Measurements from ENCODE around the gene ATAT1. TPM values are rescaled to one million over a fixed set of nuclear protein-coding genes. Genes with fewer than 3 reads are reported as not detected.

The ATAT1 gene
- polyA plus RNA-seq, 3 donors from 2014 or later, result 0.43 to 3.1 TPM; not detected in 1

GRCh38 chr6:30601815-30602641 lies 24.6 kb upstream of the ATAT1 start:
- H3K4me1 Mint-ChIP-seq, result peaks cover 29 to 50% of the 10 kb centered on the region in 2 donors
- peaks cover 2 to 4% (median 2%) of the 10 kb centered on the region in 3 donors for H3K27me3 Mint-ChIP-seq (ENCODE audit: low read depth in 3 of 3)
- H3K36me3 Mint-ChIP-seq, result peaks cover 25 to 54% (median 31%) of the 10 kb centered on the region in 3 donors
- no peak for DNase-seq
- H3K27ac Mint-ChIP-seq, result peak overlapping the region; percentile 60 to 95 (median 88)
- no peaks in the 10 kb centered on the region for H3K9me3 Mint-ChIP-seq
- peak overlapping the region in 3 of 5 donors; percentile 27 to 72 (median 39) for H3K4me3 Mint-ChIP-seq

DNA sequence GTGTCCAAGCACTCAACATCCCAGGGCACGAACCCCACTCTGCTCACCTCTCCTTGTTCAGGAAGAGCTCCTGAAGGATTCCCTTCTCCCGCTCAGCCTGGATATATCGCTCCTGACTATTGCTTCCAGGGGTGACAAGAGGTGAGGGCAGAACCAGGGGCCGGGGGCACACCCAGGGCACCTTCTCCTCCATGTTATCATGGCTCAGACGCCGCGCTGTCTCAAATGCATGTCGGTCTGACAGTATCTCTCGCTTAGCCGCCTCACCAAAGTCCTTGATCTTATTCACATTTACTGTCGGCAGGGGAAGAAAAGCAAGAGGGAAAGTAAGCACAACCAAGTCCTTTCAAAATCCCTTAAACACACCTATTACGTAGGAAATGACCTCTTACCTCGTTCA lies 22.7 kb upstream of the ATAT1 start:
- Mint-ChIP-seq H3K4me3 (no peak overlapping the region), H3K27me3 (ENCODE audit: low read depth in 3 of 3) (peaks cover 2 to 4% (median 2%) of the 10 kb centered on the region in 3 donors), H3K9me3 (no peaks in the 10 kb centered on the region), H3K27ac (peak overlapping the region in 4 of 6 donors; percentile 49 to 92 (median 60)), H3K4me1 (peaks cover 31 to 56% of the 10 kb centered on the region in 2 donors), H3K36me3 (peaks cover 30 to 62% (median 41%) of the 10 kb centered on the region in 3 donors)
- DNase-seq, result no peak

- H3K4me1 Mint-ChIP-seq, result peaks cover 55 to 77% of the 10 kb centered on the region in 2 donors
- H3K27ac Mint-ChIP-seq, result peak overlapping the region in 5 of 6 donors; percentile 19 to 100 (median 81)
- H3K4me3 Mint-ChIP-seq, result no peak overlapping the region
- H3K27me3 Mint-ChIP-seq (ENCODE audit: low read depth in 3 of 3), result peaks cover 3 to 10% (median 8%) of the 10 kb centered on the region in 3 donors
- no peaks in the 10 kb centered on the region for H3K9me3 Mint-ChIP-seq
- H3K36me3 Mint-ChIP-seq, result peaks cover 14 to 36% (median 33%) of the 10 kb centered on the region in 3 donors
- no peak for DNase-seq
Measured at GRCh38 chr6:30610065-30610464, 16.6 kb upstream of the ATAT1 start.

DNA sequence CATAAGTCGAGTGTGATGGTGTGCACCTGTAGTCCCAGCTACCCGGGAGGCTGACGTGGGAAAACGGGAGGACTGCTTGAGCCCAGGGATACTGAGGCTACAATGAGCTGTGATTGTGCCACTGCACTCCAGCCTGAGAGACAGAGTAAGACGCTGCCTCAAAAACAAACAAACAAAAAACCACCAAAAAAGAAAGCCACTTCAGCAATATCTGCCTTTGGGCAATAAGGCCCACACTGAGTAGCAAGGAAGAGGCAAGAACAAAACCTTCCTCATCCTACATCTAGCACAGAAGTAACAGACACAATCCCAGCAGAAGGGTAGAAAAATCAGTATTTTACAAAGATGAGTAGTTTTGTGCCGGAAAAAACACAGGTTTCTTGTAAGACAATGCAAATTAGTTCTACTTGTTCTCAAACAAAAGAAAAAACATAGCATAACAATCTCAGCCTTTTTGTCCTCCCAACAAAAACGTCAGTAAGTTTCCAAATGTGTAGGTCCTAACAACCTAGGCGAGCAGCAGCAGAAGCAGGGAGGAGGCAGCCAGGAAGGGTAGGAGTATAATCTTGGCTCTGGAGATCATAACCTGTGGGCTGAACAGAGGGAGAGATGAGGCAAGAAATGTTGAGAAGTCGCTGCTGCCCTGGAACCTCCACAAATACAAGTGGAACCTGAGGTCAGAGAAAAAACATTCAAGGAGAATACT lies 15.4 kb upstream of the ATAT1 start:
- DNase-seq, result no peak
- Mint-ChIP-seq H3K9me3 (peaks cover 0 to 3% (median under 1%) of the 10 kb centered on the region in 6 donors), H3K27ac (peak overlapping the region; percentile 35 to 100 (median 84)), H3K4me3 (no peak overlapping the region), H3K27me3 (ENCODE audit: low read depth in 3 of 3) (peaks cover 14 to 22% (median 20%) of the 10 kb centered on the region in 3 donors), H3K4me1 (peaks cover 55 to 73% of the 10 kb centered on the region in 2 donors), H3K36me3 (peaks cover 20 to 43% (median 35%) of the 10 kb centered on the region in 3 donors)

- peaks cover 52 to 71% of the 10 kb centered on the region in 2 donors for H3K4me1 Mint-ChIP-seq
- peaks cover 25 to 43% (median 35%) of the 10 kb centered on the region in 3 donors for H3K36me3 Mint-ChIP-seq
- H3K27me3 Mint-ChIP-seq (ENCODE audit: low read depth in 3 of 3), result peaks cover 19 to 27% (median 24%) of the 10 kb centered on the region in 3 donors
- peak overlapping the region; percentile 35 to 100 (median 84) for H3K27ac Mint-ChIP-seq
- no peak for DNase-seq
- H3K9me3 Mint-ChIP-seq, result peaks cover 0 to 5% (median under 1%) of the 10 kb centered on the region in 6 donors
- peak overlapping the region in 1 of 5 donors; percentile 18 for H3K4me3 Mint-ChIP-seq
Measured at GRCh38 chr6:30611856-30612194, 14.8 kb upstream of the ATAT1 start.

DNA sequence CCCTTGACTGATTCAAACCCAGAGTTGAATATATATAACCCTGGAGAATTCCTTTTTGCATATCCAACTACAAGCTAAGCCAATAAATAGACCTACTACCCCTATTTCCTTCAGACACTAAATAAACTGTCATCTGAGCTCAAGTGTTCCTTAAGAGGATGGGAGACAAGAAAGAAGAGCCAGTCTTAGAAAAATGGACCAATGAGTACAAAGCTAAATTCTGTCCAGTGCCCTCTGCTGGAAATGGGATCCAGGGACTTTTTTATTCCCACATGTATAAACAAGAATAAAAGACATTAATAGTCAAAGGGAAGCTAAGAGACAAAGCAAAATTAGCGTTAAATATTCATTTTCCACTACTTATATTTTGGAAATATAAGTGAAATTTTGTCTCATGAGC lies 14.5 kb upstream of the ATAT1 start:
- Mint-ChIP-seq H3K4me1 (peaks cover 54 to 70% of the 10 kb centered on the region in 2 donors), H3K9me3 (peaks cover 0 to 9% (median 2%) of the 10 kb centered on the region in 6 donors), H3K27ac (peak overlapping the region; percentile 35 to 100 (median 92)), H3K27me3 (ENCODE audit: low read depth in 3 of 3) (peaks cover 23 to 31% (median 28%) of the 10 kb centered on the region in 3 donors), H3K36me3 (peaks cover 29 to 47% (median 39%) of the 10 kb centered on the region in 3 donors), H3K4me3 (peak overlapping the region in 1 of 5 donors; percentile 57)
- no peak for DNase-seq

DNA sequence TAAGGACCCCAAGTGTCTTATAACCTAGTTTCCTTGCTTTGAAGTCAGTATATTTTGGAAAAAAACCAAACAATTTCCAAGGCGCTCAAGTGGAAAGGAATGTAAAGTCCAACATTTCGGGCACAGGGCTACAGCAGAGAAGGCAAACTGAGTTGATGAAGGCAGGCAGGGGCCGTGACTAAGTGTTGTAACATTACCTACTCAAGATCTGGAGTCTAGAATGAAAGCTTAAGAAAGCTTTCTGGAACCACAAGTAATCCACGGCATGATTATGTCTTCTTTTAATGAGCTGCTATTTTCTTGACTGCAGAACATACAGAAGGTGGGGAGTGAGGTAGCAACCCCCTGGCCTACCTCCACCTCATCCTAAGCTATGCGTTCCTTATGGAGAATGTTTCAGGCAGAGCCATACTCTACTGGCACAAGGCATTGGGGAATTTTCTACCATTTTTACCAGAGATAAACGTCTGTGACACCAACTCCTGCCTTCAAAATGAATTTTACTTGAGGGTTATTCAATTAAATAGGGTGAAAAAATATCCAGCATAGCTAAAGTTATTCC lies 13.9 kb upstream of the ATAT1 start:
- DNase-seq, result no peak
- H3K36me3 Mint-ChIP-seq, result peaks cover 24 to 43% (median 35%) of the 10 kb centered on the region in 3 donors
- peaks cover 29 to 37% (median 34%) of the 10 kb centered on the region in 3 donors for H3K27me3 Mint-ChIP-seq (ENCODE audit: low read depth in 3 of 3)
- H3K4me1 Mint-ChIP-seq, result peaks cover 51 to 65% of the 10 kb centered on the region in 2 donors
- no peak overlapping the region for H3K4me3 Mint-ChIP-seq
- peaks cover 0 to 9% (median 2%) of the 10 kb centered on the region in 6 donors for H3K9me3 Mint-ChIP-seq
- peak overlapping the region; percentile 99 to 100 (median 100) for H3K27ac Mint-ChIP-seq

DNA sequence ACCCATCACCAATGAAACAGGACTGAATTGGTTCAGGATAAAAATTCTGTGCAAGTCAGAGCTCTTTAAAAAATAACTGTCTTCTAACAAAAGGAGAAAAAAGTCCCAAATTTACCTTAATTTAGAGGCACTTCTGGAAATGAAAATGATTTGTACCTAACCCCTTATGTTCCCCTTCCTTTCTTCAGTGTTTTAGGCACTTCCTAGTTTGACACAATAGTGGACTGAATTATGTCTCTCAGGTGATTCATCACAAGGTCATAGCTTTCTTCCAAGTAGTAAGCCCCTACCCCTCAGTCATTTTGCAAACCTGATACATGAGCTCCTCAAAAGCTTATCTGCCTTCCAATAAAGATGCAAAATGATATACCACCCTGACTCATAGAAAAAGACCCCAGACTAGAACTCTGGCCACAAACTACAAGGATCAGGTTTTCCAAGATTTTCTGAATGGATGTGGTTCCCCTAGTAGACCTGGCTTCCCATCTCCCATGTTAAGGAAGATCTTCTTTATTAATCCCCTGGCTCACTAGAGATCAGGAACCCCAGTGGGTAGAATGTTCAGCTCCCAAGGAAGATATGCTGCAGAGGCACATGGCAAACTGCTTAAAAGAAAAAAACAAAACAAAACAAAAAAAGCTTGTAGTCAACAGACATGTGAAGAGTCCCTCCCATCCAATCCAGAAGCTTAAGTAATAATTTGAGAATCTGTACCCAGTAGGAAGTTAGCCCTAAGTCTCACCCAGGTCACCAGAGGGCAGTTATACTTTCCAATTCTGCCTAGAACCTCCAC lies 13.2 kb upstream of the ATAT1 start:
- peaks cover 24 to 42% (median 33%) of the 10 kb centered on the region in 3 donors for H3K36me3 Mint-ChIP-seq
- peaks cover 29 to 37% (median 35%) of the 10 kb centered on the region in 3 donors for H3K27me3 Mint-ChIP-seq (ENCODE audit: low read depth in 3 of 3)
- H3K4me1 Mint-ChIP-seq, result peaks cover 57 to 70% of the 10 kb centered on the region in 2 donors
- peaks cover 0 to 9% (median 2%) of the 10 kb centered on the region in 6 donors for H3K9me3 Mint-ChIP-seq
- H3K27ac Mint-ChIP-seq, result peak overlapping the region; percentile 99 to 100 (median 100)
- no peak for DNase-seq
- peak overlapping the region; percentile 23 to 99 (median 78) for H3K4me3 Mint-ChIP-seq

- peaks cover 55 to 70% of the 10 kb centered on the region in 2 donors for H3K4me1 Mint-ChIP-seq
- peaks cover 24 to 35% (median 27%) of the 10 kb centered on the region in 3 donors for H3K36me3 Mint-ChIP-seq
- peak overlapping the region; percentile 99 to 100 (median 99) for H3K4me3 Mint-ChIP-seq
- no peak for DNase-seq
- peak overlapping the region; percentile 99 to 100 (median 100) for H3K27ac Mint-ChIP-seq
- peaks cover 29 to 37% (median 35%) of the 10 kb centered on the region in 3 donors for H3K27me3 Mint-ChIP-seq (ENCODE audit: low read depth in 3 of 3)
- peaks cover 0 to 9% (median 2%) of the 10 kb centered on the region in 6 donors for H3K9me3 Mint-ChIP-seq
Measured at GRCh38 chr6:30614044-30614842, 12.4 kb upstream of the ATAT1 start.

- H3K36me3 Mint-ChIP-seq, result peaks cover 22 to 30% (median 24%) of the 10 kb centered on the region in 3 donors
- H3K9me3 Mint-ChIP-seq, result peaks cover 0 to 9% (median 2%) of the 10 kb centered on the region in 6 donors
- H3K27ac Mint-ChIP-seq, result peak overlapping the region; percentile 99 to 100 (median 100)
- peaks cover 29 to 36% (median 35%) of the 10 kb centered on the region in 3 donors for H3K27me3 Mint-ChIP-seq (ENCODE audit: low read depth in 3 of 3)
- peak; percentile 90 to 93 (median 93) for DNase-seq
- H3K4me3 Mint-ChIP-seq, result peak overlapping the region; percentile 99 to 100 (median 99)
- peaks cover 51 to 69% of the 10 kb centered on the region in 2 donors for H3K4me1 Mint-ChIP-seq
Measured at GRCh38 chr6:30614843-30615218, 11.8 kb upstream of the ATAT1 start.

GRCh38 chr6:30615219-30615957 lies 11.3 kb upstream of the ATAT1 start:
- Mint-ChIP-seq H3K9me3 (peaks cover 0 to 9% (median 2%) of the 10 kb centered on the region in 6 donors), H3K4me3 (peak overlapping the region; percentile 99 to 100 (median 99)), H3K4me1 (peaks cover 47 to 64% of the 10 kb centered on the region in 2 donors), H3K27ac (peak overlapping the region; percentile 99 to 100 (median 100)), H3K36me3 (peaks cover 22 to 30% (median 24%) of the 10 kb centered on the region in 3 donors), H3K27me3 (ENCODE audit: low read depth in 3 of 3) (peaks cover 29 to 36% (median 35%) of the 10 kb centered on the region in 3 donors)
- peak; percentile 60 to 72 (median 67) for DNase-seq
